ENCODE results near the gene AUTS2.

DNA sequence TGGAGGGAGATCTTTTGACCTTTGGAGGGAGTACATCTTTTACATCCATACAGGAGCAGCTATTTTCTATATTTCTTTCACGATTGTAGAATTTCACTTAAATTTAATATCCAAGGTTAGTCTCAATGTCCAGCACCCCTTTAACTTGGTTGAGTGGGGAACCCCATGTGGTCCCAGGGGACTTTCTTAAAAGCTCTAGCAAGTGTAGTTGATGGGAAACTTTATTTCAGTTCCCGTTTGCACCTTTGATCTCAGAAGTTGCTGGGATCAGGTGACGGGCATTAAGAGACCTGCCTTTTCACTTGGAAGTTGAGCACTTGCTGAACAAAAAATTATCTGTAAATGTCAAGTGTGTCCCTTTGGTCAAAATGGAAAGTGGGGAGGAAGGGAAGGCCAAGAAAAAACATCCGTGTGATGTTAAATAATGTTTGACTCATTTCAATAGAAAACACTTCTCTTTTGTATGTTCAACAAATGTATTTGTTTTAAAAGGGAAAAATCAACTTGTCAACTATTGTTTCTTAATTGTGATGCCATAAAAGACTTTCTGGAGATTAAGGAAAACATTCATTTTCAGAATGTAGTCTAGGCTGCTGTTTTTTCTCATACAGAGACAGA is 1163.5 kb downstream of the AUTS2 start:
- TF ChIP-seq NFRKB (IDR thresholded peaks at IDR 0.05) (no peak), LEF1 (IDR thresholded peaks at IDR 0.05; ENCODE audit: borderline replicate concordance) (no peak)
